ENCODE data around the gene ACIN1.

DNA sequence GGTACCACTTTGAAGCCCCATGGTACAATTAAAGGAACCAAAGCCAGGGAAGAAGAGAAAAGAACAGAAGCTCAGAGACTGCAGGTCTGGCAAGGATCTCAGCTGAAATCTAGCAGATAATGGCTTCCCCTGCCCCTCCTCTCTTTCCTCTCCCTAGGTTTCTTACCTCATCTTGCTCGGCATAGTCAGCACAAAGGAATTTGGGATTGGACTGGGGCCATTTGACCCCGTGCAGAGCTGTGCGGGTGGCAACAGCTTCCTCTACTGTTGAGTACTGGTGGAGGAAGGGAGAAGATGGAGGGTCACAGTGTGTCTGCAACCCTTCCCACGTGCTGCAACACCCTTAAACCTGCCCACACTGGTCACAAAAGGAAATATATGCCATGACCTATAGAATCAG is 32.9 kb downstream of the ACIN1 start:
- TF ChIP-seq, protein P1, sequence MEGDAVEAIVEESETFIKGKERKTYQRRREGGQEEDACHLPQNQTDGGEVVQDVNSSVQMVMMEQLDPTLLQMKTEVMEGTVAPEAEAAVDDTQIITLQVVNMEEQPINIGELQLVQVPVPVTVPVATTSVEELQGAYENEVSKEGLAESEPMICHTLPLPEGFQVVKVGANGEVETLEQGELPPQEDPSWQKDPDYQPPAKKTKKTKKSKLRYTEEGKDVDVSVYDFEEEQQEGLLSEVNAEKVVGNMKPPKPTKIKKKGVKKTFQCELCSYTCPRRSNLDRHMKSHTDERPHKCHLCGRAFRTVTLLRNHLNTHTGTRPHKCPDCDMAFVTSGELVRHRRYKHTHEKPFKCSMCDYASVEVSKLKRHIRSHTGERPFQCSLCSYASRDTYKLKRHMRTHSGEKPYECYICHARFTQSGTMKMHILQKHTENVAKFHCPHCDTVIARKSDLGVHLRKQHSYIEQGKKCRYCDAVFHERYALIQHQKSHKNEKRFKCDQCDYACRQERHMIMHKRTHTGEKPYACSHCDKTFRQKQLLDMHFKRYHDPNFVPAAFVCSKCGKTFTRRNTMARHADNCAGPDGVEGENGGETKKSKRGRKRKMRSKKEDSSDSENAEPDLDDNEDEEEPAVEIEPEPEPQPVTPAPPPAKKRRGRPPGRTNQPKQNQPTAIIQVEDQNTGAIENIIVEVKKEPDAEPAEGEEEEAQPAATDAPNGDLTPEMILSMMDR (IDR thresholded peaks at IDR 0.05; ENCODE audit: insufficient read depth, low read length), result no peak
- TF ChIP-seq, protein P2, sequence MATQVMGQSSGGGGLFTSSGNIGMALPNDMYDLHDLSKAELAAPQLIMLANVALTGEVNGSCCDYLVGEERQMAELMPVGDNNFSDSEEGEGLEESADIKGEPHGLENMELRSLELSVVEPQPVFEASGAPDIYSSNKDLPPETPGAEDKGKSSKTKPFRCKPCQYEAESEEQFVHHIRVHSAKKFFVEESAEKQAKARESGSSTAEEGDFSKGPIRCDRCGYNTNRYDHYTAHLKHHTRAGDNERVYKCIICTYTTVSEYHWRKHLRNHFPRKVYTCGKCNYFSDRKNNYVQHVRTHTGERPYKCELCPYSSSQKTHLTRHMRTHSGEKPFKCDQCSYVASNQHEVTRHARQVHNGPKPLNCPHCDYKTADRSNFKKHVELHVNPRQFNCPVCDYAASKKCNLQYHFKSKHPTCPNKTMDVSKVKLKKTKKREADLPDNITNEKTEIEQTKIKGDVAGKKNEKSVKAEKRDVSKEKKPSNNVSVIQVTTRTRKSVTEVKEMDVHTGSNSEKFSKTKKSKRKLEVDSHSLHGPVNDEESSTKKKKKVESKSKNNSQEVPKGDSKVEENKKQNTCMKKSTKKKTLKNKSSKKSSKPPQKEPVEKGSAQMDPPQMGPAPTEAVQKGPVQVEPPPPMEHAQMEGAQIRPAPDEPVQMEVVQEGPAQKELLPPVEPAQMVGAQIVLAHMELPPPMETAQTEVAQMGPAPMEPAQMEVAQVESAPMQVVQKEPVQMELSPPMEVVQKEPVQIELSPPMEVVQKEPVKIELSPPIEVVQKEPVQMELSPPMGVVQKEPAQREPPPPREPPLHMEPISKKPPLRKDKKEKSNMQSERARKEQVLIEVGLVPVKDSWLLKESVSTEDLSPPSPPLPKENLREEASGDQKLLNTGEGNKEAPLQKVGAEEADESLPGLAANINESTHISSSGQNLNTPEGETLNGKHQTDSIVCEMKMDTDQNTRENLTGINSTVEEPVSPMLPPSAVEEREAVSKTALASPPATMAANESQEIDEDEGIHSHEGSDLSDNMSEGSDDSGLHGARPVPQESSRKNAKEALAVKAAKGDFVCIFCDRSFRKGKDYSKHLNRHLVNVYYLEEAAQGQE (IDR thresholded peaks at IDR 0.05; ENCODE audit: insufficient replicate concordance, low read depth), result no peak
- TF ChIP-seq POLR2AphosphoS5 (IDR thresholded peaks at IDR 0.05; ENCODE audit: low read depth) (no peak), GABPA (IDR thresholded peaks at IDR 0.05; ENCODE audit: low read depth) (no peak)
